IMR-90 (cell line): ENCODE measurements around the gene UNK. TPM values are rescaled to one million over a fixed set of nuclear protein-coding genes. Genes with fewer than 3 reads are reported as not detected.

Source experiments
- ATAC-seq: fragments of 200-7000 bp; cut with Tn5 transposase; 2 replicates; pipeline ENCODE4 v1.9.1; 2020; ENCODE audit warnings: low read depth, mild to moderate bottlenecking, moderate library complexity
- BruUV-seq: library from RNA; stranded (reverse); fragments of 400-500 nt; replicated peaks from 2 replicates; lab custom pipeline; 2021; lab: Mats Ljungman, UMichigan
- CTCF ChIA-PET: fragments of 300-600 bp; formaldehyde crosslinking; extraction: SDS; loops from one replicate; lab custom pipeline; 2021; ENCODE audit warnings: antibody characterized with exemption; lab: Yijun Ruan, JAX
- POLR2A ChIA-PET: fragments of 300-600 bp; sonication (Branson Sonifier 250); formaldehyde crosslinking; loops from one replicate; lab custom pipeline; 2022; ENCODE audit warnings: antibody characterized with exemption; ENCODE audit not compliant: unreplicated experiment; lab: Charles Lee
- DNase-seq: peaks from one replicate; pipeline ENCODE4 v3.0.0; 2013
- H2AFZ ChIP-seq: replicated peaks from 2 replicates; pipeline ENCODE3; 2013; ENCODE audit warnings: low read length, mild to moderate bottlenecking; ENCODE audit not compliant: poor library complexity
- H2AK5ac ChIP-seq: 2 replicates; pipeline ENCODE4 v1.6.1; 2013; ENCODE audit warnings: low read depth, low read length, inconsistent platforms
- H2AK9ac ChIP-seq: replicated peaks from 2 replicates; pipeline ENCODE3; 2013; ENCODE audit warnings: mild to moderate bottlenecking, low read depth, low read length, moderate library complexity; ENCODE audit not compliant: poor library complexity
- H2BK120ac ChIP-seq: 2 replicates; pipeline ENCODE4 v1.6.1; 2013; ENCODE audit warnings: low read depth, low read length, inconsistent platforms
- H2BK15ac ChIP-seq: 3 replicates; pipeline ENCODE4 v1.6.1; 2013; ENCODE audit warnings: low read depth, low read length, inconsistent platforms
- H2BK20ac ChIP-seq: 2 replicates; pipeline ENCODE4 v1.6.1; 2013; ENCODE audit warnings: low read depth, mild to moderate bottlenecking, inconsistent platforms, low read length, moderate library complexity
- H2BK5ac ChIP-seq: 2 replicates; pipeline ENCODE4 v1.6.1; 2013; ENCODE audit warnings: mild to moderate bottlenecking, low read depth, low read length, inconsistent platforms; ENCODE audit not compliant: poor library complexity, severe bottlenecking
- H3K14ac ChIP-seq: replicated peaks from 2 replicates; pipeline ENCODE4 v1.6.1; 2013; ENCODE audit warnings: low read depth, low read length, inconsistent platforms
- H3K18ac ChIP-seq: 2 replicates; pipeline ENCODE4 v1.6.1; 2013; ENCODE audit warnings: low read depth, low read length, control low read depth
- H3K23ac ChIP-seq: 2 replicates; pipeline ENCODE4 v1.6.1; 2013; ENCODE audit warnings: low read depth, low read length, inconsistent platforms
- H3K27ac ChIP-seq: 2 replicates; pipeline ENCODE4 v1.5.1; 2013; ENCODE audit warnings: mild to moderate bottlenecking, control low read depth, low read length; ENCODE audit not compliant: insufficient read depth
- H3K27me3 ChIP-seq: 2 replicates; pipeline ENCODE4 v1.6.1; 2013; ENCODE audit warnings: low read length; ENCODE audit not compliant: control insufficient read depth, insufficient read depth
- H3K36me3 ChIP-seq: 2 replicates; pipeline ENCODE4 v1.6.1; 2013; ENCODE audit warnings: low read length, mixed read lengths; ENCODE audit not compliant: control insufficient read depth, insufficient read depth
- H3K4ac ChIP-seq: 2 replicates; pipeline ENCODE4 v1.6.1; 2013; ENCODE audit warnings: low read depth, low read length, inconsistent platforms
- H3K4me1 ChIP-seq: 2 replicates; pipeline ENCODE4 v1.6.1; 2013; ENCODE audit warnings: low read length, mixed read lengths; ENCODE audit not compliant: control insufficient read depth, insufficient read depth
- H3K4me2 ChIP-seq: 2 replicates; pipeline ENCODE4 v1.6.1; 2013; ENCODE audit warnings: low read depth, mild to moderate bottlenecking, control low read depth, low read length, moderate library complexity
- H3K4me3 ChIP-seq: 2 replicates; pipeline ENCODE4 v1.5.1; 2013; ENCODE audit warnings: low read depth, mild to moderate bottlenecking, control low read depth, low read length, moderate library complexity; ENCODE audit not compliant: insufficient read depth
- H3K56ac ChIP-seq: 2 replicates; pipeline ENCODE4 v1.6.1; 2013; ENCODE audit warnings: low read length, inconsistent platforms; ENCODE audit not compliant: insufficient read depth; ENCODE audit errors: extremely low read depth
- H3K79me1 ChIP-seq, 2 experiments: 2 replicates each; pipeline ENCODE4 v1.6.1; 2013; ENCODE audit warnings: low read length in 2 of 2, inconsistent platforms in 1 of 2, low read depth in 1 of 2
- H3K9ac ChIP-seq: 2 replicates; pipeline ENCODE4 v1.6.1; 2013; ENCODE audit warnings: low read depth, low read length, control low read depth
- H3K9me1 ChIP-seq: 2 replicates; pipeline ENCODE4 v1.6.1; 2013; ENCODE audit warnings: low read length, inconsistent platforms; ENCODE audit not compliant: insufficient read depth
- H3K9me3 ChIP-seq: 2 replicates; pipeline ENCODE4 v1.6.1; 2013; ENCODE audit warnings: low read length; ENCODE audit not compliant: control insufficient read depth, insufficient read depth
- H4K20me1 ChIP-seq: 2 replicates; pipeline ENCODE4 v1.6.1; 2013; ENCODE audit warnings: low read length, inconsistent platforms; ENCODE audit not compliant: insufficient read depth
- H4K5ac ChIP-seq: 2 replicates; pipeline ENCODE4 v1.6.1; 2013; ENCODE audit warnings: mild to moderate bottlenecking, low read depth, low read length, control low read depth
- H4K8ac ChIP-seq, 2 experiments: 2 replicates each; pipeline ENCODE4 v1.6.1; 2013; ENCODE audit warnings: low read depth in 2 of 2, low read length in 2 of 2, control low read depth in 1 of 2, inconsistent platforms in 1 of 2
- H4K91ac ChIP-seq: 2 replicates; pipeline ENCODE4 v1.6.1; 2013; ENCODE audit warnings: low read depth, low read length, inconsistent platforms; ENCODE audit not compliant: insufficient read depth
- BHLHE40 ChIP-seq: fragments of 150-350 bp; IDR thresholded peaks from 2 replicates; pipeline ENCODE4 v1.6.1; 2016; ENCODE audit warnings: mild to moderate bottlenecking, low read depth, low read length
- CEBPB ChIP-seq: IDR thresholded peaks from 2 replicates; pipeline ENCODE4 v1.6.1; 2012; ENCODE audit warnings: low read depth, low read length, improper control_type of control experiment
- CHD1 ChIP-seq: IDR thresholded peaks from 2 replicates; pipeline ENCODE4 v1.6.1; 2012; ENCODE audit warnings: low read depth, low read length, improper control_type of control experiment
- FOS ChIP-seq: fragments of 150-350 bp; IDR thresholded peaks from 2 replicates; pipeline ENCODE4 v1.6.1; 2016; ENCODE audit warnings: low read depth, low read length
- MAFK ChIP-seq: IDR thresholded peaks from 2 replicates; pipeline ENCODE4 v1.6.1; 2012; ENCODE audit warnings: low read depth, low read length, improper control_type of control experiment
- MAZ ChIP-seq: IDR thresholded peaks from 2 replicates; pipeline ENCODE4 v1.6.1; 2012; ENCODE audit warnings: low read depth, mild to moderate bottlenecking, low read length, improper control_type of control experiment, moderate library complexity, borderline replicate concordance
- MXI1 ChIP-seq: IDR thresholded peaks from 2 replicates; pipeline ENCODE4 v1.6.1; 2012; ENCODE audit warnings: low read depth, mild to moderate bottlenecking, low read length, moderate library complexity, borderline replicate concordance
- NFE2L2 ChIP-seq: fragments of 150-350 bp; IDR thresholded peaks from 2 replicates; pipeline ENCODE4 v1.6.1; 2016; ENCODE audit warnings: low read depth, mild to moderate bottlenecking, low read length
- POLR2A ChIP-seq: IDR thresholded peaks from 2 replicates; pipeline ENCODE4 v1.6.1; 2012; ENCODE audit warnings: mild to moderate bottlenecking, low read depth, low read length
- RAD21 ChIP-seq: IDR thresholded peaks from 2 replicates; pipeline ENCODE4 v1.6.1; 2012; ENCODE audit warnings: low read length, improper control_type of control experiment
- RCOR1 ChIP-seq: IDR thresholded peaks from 2 replicates; pipeline ENCODE4 v1.6.1; 2012; ENCODE audit warnings: mild to moderate bottlenecking, low read length, improper control_type of control experiment; ENCODE audit not compliant: insufficient replicate concordance
- RFX5 ChIP-seq: IDR thresholded peaks from 2 replicates; pipeline ENCODE4 v1.8.0; 2012; ENCODE audit warnings: low read depth, mild to moderate bottlenecking, low read length, moderate library complexity
- SMC3 ChIP-seq: fragments of 150-350 bp; IDR thresholded peaks from 2 replicates; pipeline ENCODE4 v1.6.1; 2016; ENCODE audit warnings: low read depth, mild to moderate bottlenecking, antibody characterized with exemption, low read length, moderate library complexity
- WGBS, 2 experiments: methylation state at CpG; one replicate each; pipeline versions ENCODE4 v1.1.5 to v1.1.7; 2013; ENCODE audit warnings: missing lambda C conversion rate in 2 of 2; ENCODE audit not compliant: insufficient read length in 1 of 2; ENCODE audit errors: extremely low coverage in 2 of 2; 5-methylcytosine and 5-hydroxymethylcytosine counted together
- dilution Hi-C: fragments of 300-500 bp; cut with HindIII; formaldehyde crosslinking; loops from one replicate; pipeline ENCODE4 v1.14.3; 2018; ENCODE audit warnings: low sequenced_read_pairs; ENCODE audit not compliant: unreplicated experiment
- in situ Hi-C: fragments of 300-500 bp; cut with MboI; formaldehyde crosslinking; loops from 3 replicates; pipeline ENCODE4 v1.14.3; 2019; ENCODE audit warnings: low sequenced_read_pairs, inconsistent platforms, mixed read lengths
- intact Hi-C: fragments of 100-400 bp; cut with micrococcal nuclease; formaldehyde crosslinking; loops from 2 replicates; pipeline ENCODE4 v1.10.0; 2022
- polyA plus RNA-seq, 3 experiments: library from polyadenylated mRNA; depleted of rRNA; stranded (reverse); fragments of >200 nt; gene quantifications; 2 replicates each; pipeline ENCODE4 v1.2.3, GENCODE V29; 2012; ENCODE audit warnings: low replicate concordance in 1 of 3
- total RNA-seq: library from RNA; depleted of rRNA; stranded (reverse); fragments of >200 nt; gene quantifications from 2 replicates; pipeline ENCODE4 v1.2.3, GENCODE V29; 2012
- TF ChIP-seq, protein P1 (sequence below): fragments of 150-350 bp; IDR thresholded peaks from 2 replicates; pipeline ENCODE4 v1.6.1; 2016; ENCODE audit warnings: low read depth, mild to moderate bottlenecking, low read length, moderate library complexity, borderline replicate concordance
- TF ChIP-seq, protein P2 (sequence below): conservative IDR thresholded peaks from 2 replicates; pipeline ENCODE4 v1.5.1; 2012; ENCODE audit warnings: mild to moderate bottlenecking, low read depth, low read length, improper control_type of control experiment
- TF ChIP-seq, protein P3 (sequence below): fragments of 150-350 bp; IDR thresholded peaks from 2 replicates; pipeline ENCODE4 v1.6.1; 2017; ENCODE audit warnings: mild to moderate bottlenecking, antibody characterized with exemption, low read length, low read depth

Gene UNK
- total and polyA plus RNA-seq, 2 of the 4 experiments (the other 2 are of a cell fraction): 15.4 to 17.3 TPM

DNA sequence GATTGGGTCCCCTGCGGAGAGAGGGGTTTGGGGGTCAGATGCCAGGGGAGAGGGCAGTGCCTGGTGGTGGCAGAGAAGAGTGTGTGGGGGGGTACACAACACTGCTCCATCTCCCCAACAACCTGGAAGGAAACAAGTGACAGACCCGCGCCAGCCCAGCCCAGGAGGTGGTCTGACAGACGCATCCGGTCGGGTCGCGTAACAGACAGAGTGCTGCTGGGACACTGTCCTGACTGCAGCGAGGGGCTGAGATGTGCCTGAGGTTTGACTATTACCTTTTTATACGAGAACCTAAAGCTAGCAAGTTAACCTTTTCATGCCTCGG lies 43.4 kb downstream of the UNK start:
- Histone ChIP-seq H3K36me3 (peaks cover 15% of the 10 kb centered on the region; the same call in 1 of the 2 replicates), H2AK9ac (peak overlapping the region; percentile 21), H2BK5ac (no peak overlapping the region), H3K9me3 (no peaks in the 10 kb centered on the region), H2AFZ (peak overlapping the region; percentile 92), H3K79me1 (no peaks in the 10 kb centered on the region), H3K4ac (0 out of 2 replicates have a peak overlapping the region, but pooled peaks have one; percentile 15), H2BK120ac (no peak overlapping the region), H3K14ac (no peak overlapping the region; the same call in 1 of the 2 replicates), H4K8ac (peak overlapping the region; percentile 56 to 83; a peak in 2 of 4 replicates), H3K9ac (0 out of 2 replicates have a peak overlapping the region, but pooled peaks have one; percentile 10), H3K18ac (no peak overlapping the region), H4K5ac (peak overlapping the region; percentile 65), H3K27me3 (no peaks in the 10 kb centered on the region), H2AK5ac (no peak overlapping the region), H3K4me1 (peaks cover 3% of the 10 kb centered on the region), H3K4me3 (no peak overlapping the region), H3K9me1 (no peaks in the 10 kb centered on the region), H2BK20ac (no peak overlapping the region), H2BK15ac (no peak overlapping the region), H3K23ac (no peak overlapping the region), H4K20me1 (no peaks in the 10 kb centered on the region), H4K91ac (0 out of 2 replicates have a peak overlapping the region, but pooled peaks have one; percentile 23), H3K4me2 (no peak overlapping the region), H3K27ac (no peak overlapping the region), H3K56ac (no peak overlapping the region)
- TF ChIP-seq RFX5: no peak
- TF ChIP-seq, protein P1, sequence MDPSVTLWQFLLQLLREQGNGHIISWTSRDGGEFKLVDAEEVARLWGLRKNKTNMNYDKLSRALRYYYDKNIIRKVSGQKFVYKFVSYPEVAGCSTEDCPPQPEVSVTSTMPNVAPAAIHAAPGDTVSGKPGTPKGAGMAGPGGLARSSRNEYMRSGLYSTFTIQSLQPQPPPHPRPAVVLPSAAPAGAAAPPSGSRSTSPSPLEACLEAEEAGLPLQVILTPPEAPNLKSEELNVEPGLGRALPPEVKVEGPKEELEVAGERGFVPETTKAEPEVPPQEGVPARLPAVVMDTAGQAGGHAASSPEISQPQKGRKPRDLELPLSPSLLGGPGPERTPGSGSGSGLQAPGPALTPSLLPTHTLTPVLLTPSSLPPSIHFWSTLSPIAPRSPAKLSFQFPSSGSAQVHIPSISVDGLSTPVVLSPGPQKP: no peak
- TF ChIP-seq NFE2L2: no peak
- no peak for TF ChIP-seq BHLHE40
- TF ChIP-seq, protein P2, sequence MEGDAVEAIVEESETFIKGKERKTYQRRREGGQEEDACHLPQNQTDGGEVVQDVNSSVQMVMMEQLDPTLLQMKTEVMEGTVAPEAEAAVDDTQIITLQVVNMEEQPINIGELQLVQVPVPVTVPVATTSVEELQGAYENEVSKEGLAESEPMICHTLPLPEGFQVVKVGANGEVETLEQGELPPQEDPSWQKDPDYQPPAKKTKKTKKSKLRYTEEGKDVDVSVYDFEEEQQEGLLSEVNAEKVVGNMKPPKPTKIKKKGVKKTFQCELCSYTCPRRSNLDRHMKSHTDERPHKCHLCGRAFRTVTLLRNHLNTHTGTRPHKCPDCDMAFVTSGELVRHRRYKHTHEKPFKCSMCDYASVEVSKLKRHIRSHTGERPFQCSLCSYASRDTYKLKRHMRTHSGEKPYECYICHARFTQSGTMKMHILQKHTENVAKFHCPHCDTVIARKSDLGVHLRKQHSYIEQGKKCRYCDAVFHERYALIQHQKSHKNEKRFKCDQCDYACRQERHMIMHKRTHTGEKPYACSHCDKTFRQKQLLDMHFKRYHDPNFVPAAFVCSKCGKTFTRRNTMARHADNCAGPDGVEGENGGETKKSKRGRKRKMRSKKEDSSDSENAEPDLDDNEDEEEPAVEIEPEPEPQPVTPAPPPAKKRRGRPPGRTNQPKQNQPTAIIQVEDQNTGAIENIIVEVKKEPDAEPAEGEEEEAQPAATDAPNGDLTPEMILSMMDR: no peak
- TF ChIP-seq MXI1: no peak
- no peak for TF ChIP-seq CHD1
- no peak for TF ChIP-seq MAZ
- TF ChIP-seq, protein P3, sequence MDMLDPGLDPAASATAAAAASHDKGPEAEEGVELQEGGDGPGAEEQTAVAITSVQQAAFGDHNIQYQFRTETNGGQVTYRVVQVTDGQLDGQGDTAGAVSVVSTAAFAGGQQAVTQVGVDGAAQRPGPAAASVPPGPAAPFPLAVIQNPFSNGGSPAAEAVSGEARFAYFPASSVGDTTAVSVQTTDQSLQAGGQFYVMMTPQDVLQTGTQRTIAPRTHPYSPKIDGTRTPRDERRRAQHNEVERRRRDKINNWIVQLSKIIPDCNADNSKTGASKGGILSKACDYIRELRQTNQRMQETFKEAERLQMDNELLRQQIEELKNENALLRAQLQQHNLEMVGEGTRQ: no peak
- no peak for TF ChIP-seq RCOR1
- no peak for TF ChIP-seq CEBPB
- no peak for TF ChIP-seq MAFK
- no peak for TF ChIP-seq RAD21
- no peak for TF ChIP-seq SMC3
- no peak for TF ChIP-seq FOS
- no peak for TF ChIP-seq POLR2A
- no TSS peak for BruUV-seq
- dilution Hi-C loops: no loop called here
- in situ Hi-C loops: no loop called here
- POLR2A ChIA-PET: no interaction called here
- CTCF ChIA-PET: interaction anchor here (1.2 to 1.4 kb wide), 2 partner anchors 44 to 64 kb away, joined by 3 read pairs; partner anchors contain the start of gene GALK1
- 75% methylated on average over 9 of the region's 11 CpGs; no CpG with 5 or more reads in 1 of the 2 experiments for WGBS, 2 experiments
- no peak; the same call in 1 of the 2 replicates for ATAC-seq
- no peak for DNase-seq
- intact Hi-C loops: loop anchor here (5.0 kb wide), 1 partner anchor 46 kb away; the partner anchor contains the start of gene UNK
